HG02840 (cell line): ENCODE results near the gene DIP2A.

ENCODE experiments used
- ATAC-seq: cut with Tn5 transposase; IDR thresholded peaks from one replicate; pipeline ENCODE4 v1.9.1; 2021; ENCODE audit warnings: mild to moderate bottlenecking, moderate library complexity, moderate number of reproducible peaks; ENCODE audit not compliant: unreplicated experiment, low FRiP score

Gene DIP2A

DNA sequence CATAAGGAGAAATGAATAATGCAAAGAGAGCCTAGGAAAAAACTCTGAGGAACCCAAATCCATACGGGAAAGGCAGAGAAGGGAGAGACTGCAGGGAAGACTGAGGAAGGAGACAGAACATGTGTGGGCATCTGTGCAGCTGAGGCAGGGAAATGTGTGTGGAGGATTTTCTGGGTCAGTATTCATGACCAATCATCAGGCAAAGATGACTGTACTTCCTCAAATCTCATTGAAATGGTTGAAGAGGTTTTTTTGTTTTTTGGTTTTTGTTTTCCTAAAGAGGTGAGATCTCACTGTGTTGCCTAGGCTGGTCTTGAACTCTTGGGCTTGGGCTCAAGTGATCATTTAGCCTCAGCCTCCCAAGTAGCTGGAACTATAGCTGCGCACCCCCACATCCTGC, 15.7 kb downstream of the DIP2A start:
- no peak for ATAC-seq

DNA sequence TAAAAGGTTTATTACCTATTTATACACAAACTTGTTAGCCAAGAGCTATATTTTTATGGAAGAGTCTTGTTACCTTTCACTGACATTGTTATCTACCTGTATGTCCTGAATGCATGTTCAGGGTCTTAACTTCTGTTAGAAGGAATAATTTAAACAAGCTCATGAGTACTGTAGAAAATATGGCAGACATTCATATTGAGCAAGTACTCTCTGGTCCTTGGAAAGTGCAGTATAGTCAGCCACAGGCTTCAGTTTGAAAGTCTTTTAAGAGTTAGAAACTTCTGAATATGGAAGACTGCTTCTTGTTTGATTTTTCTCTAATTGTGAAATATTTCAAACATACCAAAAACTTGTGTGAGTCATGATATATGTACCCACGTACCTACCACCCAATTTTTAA, 16.6 kb downstream of the DIP2A start:
- no peak for ATAC-seq

DNA sequence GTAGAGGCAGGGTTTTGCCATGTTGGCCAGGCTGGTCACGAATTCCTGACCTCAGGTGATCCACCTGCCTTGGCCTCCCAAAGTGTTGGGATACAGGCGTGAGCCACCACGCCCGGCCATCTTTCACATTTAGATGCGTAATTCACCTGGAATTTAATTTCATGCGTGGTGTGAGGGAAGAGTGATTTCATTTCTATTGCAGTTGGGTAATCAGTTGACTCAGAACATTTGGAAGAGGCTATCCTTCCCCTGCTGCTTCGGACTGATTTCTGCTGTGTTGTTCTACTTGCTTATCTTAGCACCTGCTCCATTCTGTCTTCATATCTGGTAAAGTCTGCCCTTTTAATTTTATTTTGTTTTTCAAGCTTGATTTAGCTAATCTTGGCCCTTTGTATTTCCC, 19.1 kb downstream of the DIP2A start:
- ATAC-seq: no peak

DNA sequence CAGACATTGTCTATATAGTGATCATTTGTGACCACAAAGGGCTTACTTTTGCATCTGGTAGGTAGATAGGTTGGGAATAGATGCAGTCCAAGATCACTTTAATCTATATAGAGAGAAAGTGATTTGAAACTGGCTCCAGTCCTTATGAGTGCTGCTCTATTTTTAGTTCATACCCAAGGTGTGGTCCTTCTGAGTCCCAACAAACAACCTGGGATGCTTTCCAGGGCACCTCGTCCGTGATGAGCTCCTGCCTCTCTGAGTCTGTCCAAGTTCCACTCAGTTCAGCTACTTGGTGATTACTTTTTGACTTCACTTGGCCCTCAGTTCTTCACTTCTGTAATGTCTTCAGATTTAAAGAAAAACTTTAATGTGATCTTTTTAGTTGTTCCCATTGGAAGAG, 20.2 kb downstream of the DIP2A start:
- no peak for ATAC-seq

DNA sequence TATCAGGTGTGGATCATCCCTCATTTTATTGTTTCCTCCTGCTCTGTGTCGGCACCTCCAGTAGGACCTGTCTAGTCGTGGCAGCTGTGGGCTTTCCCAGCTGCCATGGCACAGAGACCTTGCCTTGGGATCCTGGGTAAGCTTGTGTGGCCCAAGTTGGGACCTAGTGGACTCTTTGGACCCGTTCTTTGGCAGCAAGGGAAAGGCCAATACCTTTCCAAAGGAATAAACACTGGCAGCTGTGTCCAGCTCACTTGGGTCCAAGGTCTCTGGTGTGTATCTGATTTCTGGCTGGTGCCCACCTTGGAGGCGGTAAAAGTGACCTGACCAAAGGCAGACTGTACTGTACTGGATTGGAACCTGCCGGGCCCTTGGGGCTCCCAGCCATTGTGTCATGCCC, 21.8 kb downstream of the DIP2A start:
- no peak for ATAC-seq

DNA sequence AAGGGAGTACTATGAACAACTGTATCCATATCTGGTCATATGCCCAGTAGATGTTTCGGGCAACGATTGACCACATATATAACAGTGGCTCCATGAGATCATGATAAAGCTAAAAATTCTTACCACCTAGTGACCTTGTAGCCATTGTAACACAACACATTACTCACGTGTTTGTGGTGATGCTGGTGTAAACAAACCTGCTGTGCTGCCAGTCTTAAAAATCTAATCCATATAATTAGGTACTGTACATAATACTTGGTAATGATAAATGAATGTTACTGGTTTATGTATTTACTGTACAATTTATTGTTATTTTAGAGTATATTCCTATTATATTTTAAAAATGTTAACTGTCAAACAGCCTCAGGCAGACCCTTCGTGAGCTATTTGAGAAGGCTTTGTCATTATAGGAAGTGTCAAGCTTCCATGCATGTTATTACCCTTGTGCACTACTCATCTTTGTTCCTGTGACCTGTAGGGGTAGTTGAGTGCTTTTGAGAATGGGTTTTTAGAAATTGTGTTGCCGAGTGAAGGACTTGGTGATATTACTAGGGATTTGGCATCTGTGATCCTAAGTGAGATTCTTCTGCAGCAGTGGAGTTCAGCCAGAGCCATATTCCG, 23.6 kb downstream of the DIP2A start:
- ATAC-seq: no peak

DNA sequence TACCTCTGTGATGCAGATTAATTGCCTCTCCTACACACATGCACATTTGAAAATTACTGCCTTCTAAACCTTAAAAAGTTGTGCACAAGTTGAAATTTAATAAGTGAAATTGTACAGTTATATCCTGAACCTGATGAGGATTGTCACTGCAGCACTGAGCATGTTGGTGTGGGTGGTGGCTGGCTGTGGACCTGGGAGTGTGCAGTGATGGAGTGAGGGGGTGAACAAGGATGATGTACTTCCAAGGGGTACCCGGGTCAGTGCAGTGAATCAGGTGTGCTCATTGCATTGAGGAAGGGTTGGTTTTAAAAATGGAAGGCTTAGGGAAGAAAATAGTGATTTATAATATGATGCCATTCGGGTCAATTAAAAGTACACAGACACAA, 24.1 kb downstream of the DIP2A start:
- ATAC-seq: no peak

DNA sequence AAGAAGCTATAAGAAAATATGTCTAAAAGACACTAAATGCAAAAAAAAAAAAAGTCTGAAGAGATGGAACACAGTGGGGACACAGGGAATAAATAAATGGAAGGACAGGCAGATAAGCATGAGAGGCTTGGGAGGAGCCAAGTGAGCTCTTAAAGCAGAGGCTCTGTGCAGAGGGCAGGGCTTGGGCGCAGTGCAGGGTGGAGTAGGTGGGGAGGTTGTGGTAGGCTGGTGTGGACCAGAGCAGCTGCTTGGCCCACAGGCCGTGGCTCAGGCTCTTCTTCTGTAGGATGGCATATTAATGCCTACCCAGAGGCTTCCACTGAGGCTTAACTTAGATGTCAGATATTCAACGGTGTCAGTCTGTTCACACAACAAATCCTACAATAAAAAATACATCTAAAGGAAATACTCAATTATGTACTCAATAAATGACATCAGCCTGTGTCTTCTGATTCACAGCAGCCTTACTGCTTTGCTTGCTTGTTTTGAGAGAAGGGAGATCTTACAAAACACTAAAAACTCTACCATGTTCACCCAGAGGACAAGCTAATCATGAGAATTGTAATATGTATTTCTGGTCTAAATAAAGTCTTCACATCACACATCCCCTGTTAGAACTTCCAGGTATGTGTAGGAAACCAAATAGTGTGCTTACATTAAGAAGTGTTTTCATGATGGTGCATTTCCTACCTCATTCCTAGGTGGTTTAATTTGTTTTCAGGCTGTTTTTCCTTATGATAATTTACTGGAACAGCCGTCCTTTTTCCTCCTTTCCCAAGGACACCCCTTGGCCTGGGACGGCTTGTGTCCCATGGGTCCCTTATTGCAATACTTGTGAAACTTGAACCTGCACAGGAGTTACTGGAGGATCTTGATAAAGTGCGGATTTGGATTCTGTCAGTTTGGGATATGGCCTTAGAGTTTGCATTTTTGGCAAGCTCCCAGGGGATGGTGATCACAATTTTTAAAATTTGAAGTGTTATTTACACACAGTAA, 24.9 kb downstream of the DIP2A start:
- no peak for ATAC-seq

DNA sequence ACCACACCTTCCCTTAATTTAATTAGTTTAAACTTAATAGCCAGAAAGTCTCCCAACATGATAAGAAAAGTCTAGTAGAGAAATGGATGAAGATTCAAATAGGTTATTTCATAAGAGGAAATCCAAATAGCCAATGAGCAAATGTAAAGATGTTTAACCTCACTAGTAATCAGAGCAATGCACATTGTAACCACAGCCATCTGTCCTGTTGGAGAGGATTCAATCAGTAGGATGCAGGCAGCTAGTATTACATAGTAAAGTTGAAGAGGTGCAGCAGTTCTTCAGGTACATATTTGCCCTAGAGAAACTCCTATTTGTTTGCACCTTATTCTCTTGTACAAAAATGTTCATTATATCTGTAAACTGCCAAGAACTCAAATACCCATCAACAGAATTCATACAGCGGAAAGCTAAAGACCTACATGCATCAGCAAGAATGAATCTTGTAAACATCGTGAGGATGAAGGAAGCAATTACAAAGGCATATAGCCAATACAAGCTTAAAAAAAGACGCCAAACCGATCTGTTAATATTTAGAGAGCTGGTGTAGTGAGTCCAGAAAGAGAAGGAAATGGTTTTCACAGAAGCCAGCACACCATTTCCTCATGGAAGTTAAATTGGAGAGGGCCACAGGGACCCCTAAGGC, 27.9 kb downstream of the DIP2A start:
- no peak for ATAC-seq

DNA sequence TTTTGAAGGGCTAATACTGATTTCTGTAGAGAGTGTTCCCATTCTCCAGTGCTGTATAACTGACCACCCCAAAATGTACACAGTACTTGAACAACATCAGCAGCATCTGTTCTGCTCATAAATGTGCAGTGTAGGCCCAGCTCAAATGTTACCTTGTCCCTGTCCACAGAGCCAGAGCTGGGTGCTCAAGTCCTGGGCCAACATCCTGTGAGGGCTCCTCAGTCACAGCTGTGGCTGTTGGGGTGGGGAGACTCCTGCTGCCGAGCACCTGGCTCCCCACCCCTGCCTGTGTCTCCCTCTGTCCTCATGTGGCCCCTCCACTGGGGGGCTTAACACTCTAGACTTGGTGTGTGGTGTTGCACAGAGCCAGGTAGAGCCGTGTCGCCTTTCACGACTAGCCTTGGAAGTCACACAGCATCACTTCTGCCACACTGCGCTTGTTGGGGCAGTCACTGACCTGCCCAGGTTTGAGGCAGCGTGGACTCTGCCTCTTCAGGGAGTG, 30.5 kb downstream of the DIP2A start:
- no peak for ATAC-seq

DNA sequence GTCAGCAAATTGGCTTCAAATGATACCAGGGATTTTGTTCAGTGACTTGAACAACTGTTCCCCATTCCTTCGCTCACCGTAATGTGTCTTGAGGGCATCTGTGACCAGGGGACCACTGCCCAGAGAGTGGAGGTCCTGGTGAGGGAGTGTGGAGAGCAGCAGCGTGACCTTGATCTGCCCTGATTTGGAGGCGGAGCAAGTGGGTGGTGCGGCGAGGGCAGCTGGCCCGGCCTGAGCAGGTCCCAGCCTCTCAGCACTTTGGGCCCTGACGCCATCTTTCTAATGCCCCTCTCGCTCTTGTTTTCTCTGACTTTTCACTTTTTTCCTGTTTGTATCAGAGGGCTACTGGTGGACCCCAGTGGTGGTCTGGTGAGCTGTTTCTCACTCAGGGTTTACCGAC, 31.1 kb downstream of the DIP2A start:
- no peak for ATAC-seq

DNA sequence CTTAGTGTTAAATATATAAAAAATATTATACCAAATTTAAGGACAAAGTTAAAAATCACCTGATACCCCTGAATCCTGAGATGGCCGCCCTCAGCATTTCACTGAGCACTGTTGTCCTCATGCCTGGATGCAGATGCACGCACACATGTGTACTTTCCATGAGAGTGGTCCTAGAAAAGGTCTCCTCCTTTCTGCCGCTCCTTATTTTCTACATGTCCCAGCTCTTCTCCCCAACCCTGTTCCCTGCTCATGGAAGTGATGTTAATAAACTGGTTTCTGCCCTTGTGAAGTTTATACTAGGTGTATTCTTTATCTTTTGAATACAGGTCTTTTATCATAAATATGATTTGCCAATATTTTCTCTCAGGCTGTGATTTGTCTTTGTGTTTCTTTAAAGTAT, 32.9 kb downstream of the DIP2A start:
- no peak for ATAC-seq

DNA sequence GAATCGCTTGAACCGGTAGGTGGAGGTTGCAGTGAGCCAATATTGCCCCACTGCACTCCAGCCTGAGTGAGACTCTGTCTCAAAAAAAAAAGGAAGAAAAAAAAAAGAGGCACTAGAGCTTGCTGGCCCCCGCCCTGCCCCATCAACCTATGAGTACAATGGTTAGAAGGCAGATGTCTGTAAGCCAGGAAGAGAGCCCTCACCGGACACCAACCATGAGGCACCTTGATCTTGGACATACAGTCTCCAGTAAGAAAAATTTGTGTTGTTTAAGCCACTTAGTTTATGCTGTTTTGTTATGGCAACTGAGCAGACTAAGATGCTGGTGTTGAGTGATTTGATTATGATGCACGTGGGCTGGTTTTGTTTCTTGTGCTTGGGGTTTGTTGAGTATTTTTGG, 34.2 kb downstream of the DIP2A start:
- no peak for ATAC-seq

DNA sequence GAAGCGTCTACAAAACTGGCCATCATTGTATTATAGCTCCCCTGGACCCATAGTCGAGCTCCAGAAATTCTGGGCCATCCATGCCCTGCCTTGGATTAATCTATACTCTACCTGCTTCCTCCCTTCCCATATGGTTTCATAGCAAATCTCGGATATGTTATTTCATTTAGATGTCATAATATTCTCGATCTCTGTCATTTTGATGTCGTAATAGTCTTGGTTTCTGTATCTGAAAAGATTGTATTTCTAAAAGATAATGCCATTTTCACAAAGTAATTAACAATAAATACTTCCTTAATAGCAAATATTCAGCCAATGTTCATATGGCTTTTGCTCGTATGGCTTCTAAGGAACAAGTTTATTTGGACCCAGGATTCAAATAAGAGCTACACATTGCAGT, 35.1 kb downstream of the DIP2A start:
- no peak for ATAC-seq

DNA sequence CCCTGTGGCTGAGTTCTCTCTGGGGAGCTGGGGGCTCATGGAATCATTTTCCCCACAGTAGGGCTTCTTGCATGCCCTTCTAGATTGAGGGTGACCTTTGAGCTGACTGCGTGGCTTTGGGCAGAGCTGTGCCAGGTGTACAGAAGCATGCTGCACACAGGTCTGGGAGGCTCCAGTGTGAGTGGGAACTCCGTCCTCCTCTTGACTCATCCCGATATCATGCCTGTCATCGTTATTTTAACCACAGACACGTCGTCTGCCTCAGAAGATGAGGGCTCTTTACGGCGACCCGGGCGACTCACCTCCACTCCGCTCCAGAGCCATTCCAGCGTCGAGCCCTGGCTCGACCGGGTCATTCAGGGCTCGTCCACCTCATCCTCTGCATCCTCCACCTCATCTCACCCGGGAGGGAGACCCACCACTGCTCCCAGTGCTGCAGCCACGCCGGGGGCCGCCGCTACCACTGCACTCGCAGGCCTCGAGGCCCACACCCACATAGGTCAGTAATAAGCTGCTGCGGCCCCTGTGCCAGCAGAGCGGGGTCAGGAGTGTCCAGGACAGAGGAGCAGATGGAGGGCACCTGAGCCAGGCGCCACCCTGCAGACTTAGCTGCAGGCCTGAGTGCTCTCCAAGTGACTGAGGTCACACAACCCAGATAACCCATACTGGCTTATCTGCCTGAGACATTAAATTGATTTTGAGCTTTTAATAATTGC, 39.8 kb downstream of the DIP2A start:
- ATAC-seq: no peak

DNA sequence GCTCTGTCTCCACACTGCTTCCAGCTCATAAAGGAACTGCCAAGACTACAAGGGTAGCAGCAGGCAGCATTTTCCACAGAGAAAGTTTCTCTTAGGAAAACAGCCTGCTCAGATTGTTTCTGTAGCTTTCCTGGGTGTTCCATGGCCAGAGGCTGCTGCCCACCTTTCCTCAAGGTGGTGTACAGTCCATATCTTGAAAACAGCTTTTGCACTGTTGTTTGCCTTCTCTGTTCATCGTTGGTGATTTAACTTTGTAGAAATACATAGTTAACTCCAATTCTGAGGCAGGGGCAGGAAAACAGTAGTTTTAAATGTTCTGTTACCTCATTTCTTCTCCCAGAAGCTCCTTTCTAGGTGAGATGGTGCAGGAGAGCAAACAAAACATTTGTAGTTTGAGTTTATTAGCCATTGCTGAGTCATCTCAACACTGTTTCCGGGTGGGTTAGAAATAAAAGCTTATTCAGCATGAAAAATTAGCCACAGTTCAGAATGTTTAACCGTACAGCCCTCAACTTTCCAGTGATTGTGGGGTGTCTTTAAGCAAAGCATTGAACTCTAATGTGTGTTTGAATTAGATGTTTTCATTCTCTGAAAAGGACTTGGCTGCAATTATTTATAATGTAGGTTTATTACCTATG, 41.7 kb downstream of the DIP2A start:
- ATAC-seq: no peak

DNA sequence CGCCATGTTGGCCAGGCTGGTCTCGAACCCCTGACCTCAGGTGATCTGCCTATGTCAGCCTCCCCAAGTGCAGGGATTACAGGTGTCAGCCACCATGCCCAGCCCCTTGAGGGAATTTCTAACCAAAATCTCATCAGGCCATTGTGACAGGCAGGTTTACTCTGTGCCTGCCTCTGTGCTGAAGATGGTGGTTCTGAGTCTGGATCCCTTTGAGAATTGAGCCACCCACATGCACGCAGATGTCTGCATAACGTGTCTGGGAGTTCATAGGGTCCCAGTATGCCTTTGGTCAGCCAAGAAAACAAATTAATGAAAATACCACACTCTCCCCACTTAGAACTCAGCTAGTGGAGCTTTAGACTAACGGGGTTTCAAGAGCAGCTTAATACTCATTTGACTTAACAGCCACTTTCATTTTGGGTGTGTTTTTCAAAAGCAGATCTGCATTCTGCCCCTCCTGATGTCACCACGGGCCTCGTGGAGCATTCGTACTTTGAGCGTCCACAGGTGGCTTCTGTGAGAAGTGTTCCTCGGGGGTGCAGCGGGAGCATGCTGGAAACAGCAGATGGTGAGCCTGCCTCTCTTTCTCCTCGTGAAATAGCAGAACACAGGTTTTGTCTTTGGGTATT, 45.3 kb downstream of the DIP2A start:
- ATAC-seq: no peak

DNA sequence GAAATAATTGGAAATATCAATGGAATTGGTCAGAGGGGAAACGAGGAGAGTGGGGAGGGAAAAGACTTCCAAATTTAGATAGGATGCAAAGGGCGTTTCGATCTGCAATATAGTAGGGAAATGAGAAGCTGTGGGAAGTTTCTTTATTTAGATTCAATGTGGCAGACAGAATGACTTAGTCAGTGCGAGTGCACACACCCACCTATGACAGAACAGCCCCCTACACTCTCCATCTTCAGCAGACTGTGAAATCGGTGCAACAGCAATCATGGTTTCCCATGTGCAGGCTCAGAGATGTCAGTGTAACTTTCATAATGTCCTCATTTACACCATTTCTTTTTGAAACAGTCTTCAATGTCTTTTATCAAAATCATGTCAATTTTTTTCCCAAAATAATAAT, 46.0 kb downstream of the DIP2A start:
- ATAC-seq: no peak

DNA sequence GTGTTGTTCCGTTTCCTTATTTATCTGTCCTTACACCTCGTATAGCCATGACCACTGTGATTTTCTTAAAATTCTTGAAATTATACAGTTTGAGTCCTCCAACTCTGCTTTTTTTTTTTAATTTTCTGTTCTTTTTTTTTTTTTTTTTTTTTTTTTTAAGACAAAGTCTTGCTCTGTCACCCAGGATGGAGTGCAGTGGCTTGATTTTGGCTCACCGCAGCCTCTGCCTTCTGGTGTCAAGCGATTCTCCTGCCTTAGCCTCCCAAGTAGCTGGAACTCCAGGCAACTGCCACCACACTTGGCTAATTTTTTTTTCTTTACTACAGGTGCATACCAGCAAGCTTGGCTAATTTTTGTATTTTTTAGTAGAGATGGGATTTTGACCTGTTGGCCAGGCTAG, 48.9 kb downstream of the DIP2A start:
- ATAC-seq: no peak
